GM23248 (cell line): ENCODE results near the gene SRGN. TPM values are rescaled to one million over a fixed set of nuclear protein-coding genes. Genes with fewer than 3 reads are reported as not detected.

Experiments used
- DNase-seq: peaks from one replicate; pipeline ENCODE4 v3.0.0-alpha.2; 2015
- H2AFZ ChIP-seq: fragments of 200-600 bp; sonication (generic); 2 replicates; pipeline ENCODE4 v1.6.1; 2016; ENCODE audit warnings: antibody characterized with exemption
- H3F3A ChIP-seq: fragments of 200-600 bp; sonication (generic); 2 replicates; pipeline ENCODE4 v1.6.1; 2016; ENCODE audit warnings: mild to moderate bottlenecking, antibody characterized with exemption, mixed run types; ENCODE audit not compliant: insufficient read depth
- H3K27ac ChIP-seq: fragments of 200-600 bp; sonication (generic); 2 replicates; pipeline ENCODE4 v1.5.1; 2016; ENCODE audit warnings: mild to moderate bottlenecking
- H3K27me3 ChIP-seq: fragments of 200-600 bp; sonication (generic); replicated peaks from 2 replicates; pipeline ENCODE4 v1.6.1; 2016; ENCODE audit warnings: mild to moderate bottlenecking; ENCODE audit not compliant: insufficient read depth
- H3K36me3 ChIP-seq: fragments of 200-600 bp; sonication (generic); 2 replicates; pipeline ENCODE4 v1.6.1; 2016; ENCODE audit warnings: low read depth, mild to moderate bottlenecking
- H3K4me1 ChIP-seq: fragments of 200-600 bp; sonication (generic); 2 replicates; pipeline ENCODE4 v1.6.1; 2016; ENCODE audit warnings: mild to moderate bottlenecking; ENCODE audit not compliant: insufficient read depth
- H3K4me2 ChIP-seq: fragments of 200-600 bp; sonication (generic); one replicate; pipeline ENCODE4 v1.6.1; 2016; ENCODE audit warnings: mild to moderate bottlenecking; ENCODE audit not compliant: unreplicated experiment
- H3K4me3 ChIP-seq: fragments of 200-600 bp; sonication (generic); 2 replicates; pipeline ENCODE4 v1.5.1; 2016; ENCODE audit warnings: mild to moderate bottlenecking
- H3K79me2 ChIP-seq: fragments of 200-600 bp; sonication (generic); 2 replicates; pipeline ENCODE4 v1.6.1; 2016; ENCODE audit warnings: mild to moderate bottlenecking; ENCODE audit not compliant: insufficient read depth
- H3K9ac ChIP-seq: fragments of 200-600 bp; sonication (generic); 2 replicates; pipeline ENCODE4 v1.6.1; 2016; ENCODE audit warnings: mild to moderate bottlenecking
- H3K9me2 ChIP-seq: fragments of 200-600 bp; sonication (generic); 2 replicates; pipeline ENCODE4 v1.6.1; 2016; ENCODE audit warnings: mixed run types, mild to moderate bottlenecking, moderate library complexity; ENCODE audit not compliant: insufficient read depth
- H3K9me3 ChIP-seq: fragments of 200-600 bp; sonication (generic); one replicate; pipeline ENCODE4 v1.6.1; 2017; ENCODE audit warnings: low read depth
- H4K20me1 ChIP-seq: fragments of 200-600 bp; sonication (generic); 2 replicates; pipeline ENCODE4 v1.6.0; 2016; ENCODE audit not compliant: insufficient read depth
- EZH2 ChIP-seq: fragments of 200-600 bp; sonication (generic); IDR thresholded peaks from 2 replicates; pipeline ENCODE4 v1.6.1; 2018; ENCODE audit warnings: antibody characterized with exemption, mild to moderate bottlenecking; ENCODE audit not compliant: insufficient read depth, poor library complexity, severe bottlenecking
- EZH2phosphoT487 ChIP-seq: fragments of 200-600 bp; sonication (generic); IDR thresholded peaks from 2 replicates; pipeline ENCODE4 v1.6.1; 2018; ENCODE audit warnings: antibody characterized with exemption, moderate library complexity, mild to moderate bottlenecking, low read depth; ENCODE audit not compliant: insufficient read depth
- WGBS, 2 experiments: methylation state at CpG; one replicate each; pipeline ENCODE4 v1.1.6; 2015 to 2017; ENCODE audit warnings: low lambda C conversion rate in 2 of 2, low coverage in 1 of 2; ENCODE audit errors: missing lambda C conversion rate in 2 of 2; 5-methylcytosine and 5-hydroxymethylcytosine counted together
- in situ Hi-C: fragments of 300-500 bp; cut with MboI; formaldehyde crosslinking; loops from 2 replicates; pipeline ENCODE4 v1.15.0; 2020
- polyA plus RNA-seq: library from polyadenylated mRNA; unstranded; fragments of >200 nt; fragmentation: Nextera tagmentation; extraction: Ambion mirVana; gene quantifications from 2 replicates; pipeline ENCODE4 v1.2.1, GENCODE V29; 2016
- total RNA-seq: library from RNA; depleted of rRNA; stranded (reverse); fragments of >200 nt; shearing (Covaris generic); gene quantifications from 2 replicates; pipeline ENCODE4 v1.2.3, GENCODE V29; 2014

The SRGN gene
- total and polyA plus RNA-seq, 2 experiments from 2014 or later: 89.9 to 136 TPM

DNA sequence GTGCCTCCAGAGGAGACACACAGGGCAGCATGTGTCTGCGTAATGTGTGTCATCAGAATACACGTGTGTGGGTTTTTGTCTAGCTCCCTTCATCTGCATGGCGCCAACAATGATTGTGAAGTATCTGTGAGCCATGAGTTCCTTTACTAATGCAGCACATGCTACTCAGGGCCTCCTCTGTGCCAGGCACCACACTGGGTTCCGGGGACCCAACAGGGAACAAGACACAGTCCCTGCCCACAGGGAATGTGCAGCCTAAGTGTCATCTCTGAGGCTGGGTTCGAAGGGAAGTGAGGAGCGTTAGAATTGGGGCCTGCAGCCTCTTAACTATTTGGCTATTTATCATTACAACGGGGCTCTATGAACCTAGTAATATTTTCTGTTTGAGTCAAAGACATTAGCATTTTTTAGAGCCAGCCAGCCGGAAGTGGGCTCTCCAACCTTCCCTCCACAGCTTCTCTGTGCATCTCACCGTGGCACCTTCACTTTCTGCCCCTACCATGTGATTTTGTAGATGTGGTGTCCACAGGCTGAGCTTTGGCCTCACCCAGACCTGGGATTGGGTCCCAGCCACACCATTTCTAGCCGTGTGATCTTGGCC, 43.9 kb upstream of the SRGN start:
- Histone ChIP-seq H3K4me3 (no peak overlapping the region), H3K27me3 (no peaks in the 10 kb centered on the region), H3K27ac (no peak overlapping the region), H3K79me2 (no peaks in the 10 kb centered on the region), H4K20me1 (no peaks in the 10 kb centered on the region), H3K4me2 (no peak overlapping the region), H2AFZ (peak overlapping the region; percentile 46), H3K9me2 (no peaks in the 10 kb centered on the region), H3K36me3 (no peaks in the 10 kb centered on the region), H3F3A (no peaks in the 10 kb centered on the region), H3K9ac (no peak overlapping the region), H3K4me1 (peaks cover 7% of the 10 kb centered on the region), H3K9me3 (no peaks in the 10 kb centered on the region)
- no peak for TF ChIP-seq EZH2
- TF ChIP-seq EZH2phosphoT487: no peak
- in situ Hi-C loops: no loop called here
- 71% methylated on average over 10 of the region's 10 CpGs for WGBS, 2 experiments
- DNase-seq: no peak

DNA sequence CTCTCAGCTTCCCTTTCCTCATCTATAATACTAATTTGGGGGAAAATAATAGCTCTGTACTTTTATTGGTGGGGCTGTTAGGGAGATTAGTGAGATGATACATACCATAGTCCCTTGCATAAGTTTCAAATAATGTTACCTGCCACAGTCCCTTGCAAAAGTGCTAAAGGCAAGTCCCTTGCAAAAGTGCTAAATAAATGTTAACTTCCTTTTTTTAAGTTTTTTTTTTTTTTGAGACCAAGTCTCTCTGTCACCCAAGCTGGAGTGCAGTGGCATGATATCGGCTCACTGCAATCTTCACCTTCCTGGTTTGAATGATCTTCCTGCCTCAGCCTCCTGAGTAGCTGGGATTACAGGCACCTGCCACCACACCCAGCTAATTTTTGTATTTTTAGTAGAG, 43.4 kb upstream of the SRGN start:
- H2AFZ ChIP-seq: peak overlapping the region; percentile 46
- no peaks in the 10 kb centered on the region for H3K9me2 ChIP-seq

DNA sequence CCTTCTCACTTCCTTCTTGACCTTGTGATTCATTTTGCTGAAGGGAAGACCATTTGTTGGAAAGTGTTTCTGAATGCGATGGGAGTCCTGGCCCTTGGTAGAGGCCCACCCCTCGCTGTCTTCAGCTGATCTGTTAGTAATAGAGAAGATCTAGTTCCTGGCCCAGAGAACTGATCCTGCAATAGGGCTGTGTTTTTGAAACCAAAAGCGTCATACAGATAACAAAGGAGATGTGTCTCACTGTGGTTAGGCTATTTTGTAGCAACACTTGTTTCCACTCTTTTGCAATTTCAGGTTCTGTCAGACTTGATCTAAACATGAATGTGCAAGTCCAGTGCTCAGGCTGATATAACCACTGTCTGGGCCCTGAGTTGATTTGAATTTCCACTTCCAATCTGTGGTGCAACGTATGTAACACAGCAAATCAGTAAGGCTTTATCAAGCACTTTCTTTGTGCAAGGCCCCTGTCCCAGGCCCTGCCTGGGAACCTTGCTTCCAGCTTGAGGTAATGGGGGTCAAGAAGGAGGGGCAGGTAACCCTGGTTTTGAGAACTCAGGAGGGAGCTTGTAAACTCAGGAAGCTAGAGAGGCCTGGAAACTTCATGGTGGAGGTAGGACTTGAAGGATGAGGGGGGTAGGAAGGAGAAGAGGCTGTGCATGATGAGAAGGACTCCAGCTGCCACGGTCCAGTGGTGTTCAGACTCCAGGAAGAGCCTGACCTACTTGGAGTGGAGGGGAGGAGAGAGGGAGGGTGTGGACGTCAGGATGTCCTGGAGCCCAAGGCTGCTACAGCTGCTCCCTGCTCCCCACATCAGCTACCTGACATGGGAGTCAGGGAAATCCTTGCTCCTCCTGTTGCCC, 42.2 kb upstream of the SRGN start:
- TF ChIP-seq EZH2: no peak
- TF ChIP-seq EZH2phosphoT487: no peak
- H3K4me2 ChIP-seq: no peak overlapping the region
- in situ Hi-C loops: no loop called here
- H3K4me3 ChIP-seq: no peak overlapping the region
- H3K79me2 ChIP-seq: no peaks in the 10 kb centered on the region
- H4K20me1 ChIP-seq: no peaks in the 10 kb centered on the region
- 60 to 65% methylated on average over 6 of the region's 6 CpGs for WGBS, 2 experiments
- no peak overlapping the region for H3K9ac ChIP-seq
- H3K9me3 ChIP-seq: no peaks in the 10 kb centered on the region
- H3K4me1 ChIP-seq: peaks cover 7% of the 10 kb centered on the region
- no peaks in the 10 kb centered on the region for H3K36me3 ChIP-seq
- no peaks in the 10 kb centered on the region for H3F3A ChIP-seq
- H3K9me2 ChIP-seq: no peaks in the 10 kb centered on the region
- peak overlapping the region; percentile 34 for H2AFZ ChIP-seq
- H3K27me3 ChIP-seq: no peaks in the 10 kb centered on the region
- DNase-seq: peak; percentile 57
- peak overlapping the region; percentile 14; the same call in 1 of the 2 replicates for H3K27ac ChIP-seq

More for the DNA sequence above, 43.4 kb upstream of the SRGN start:
- Histone ChIP-seq H3F3A (no peaks in the 10 kb centered on the region), H3K27ac (no peak overlapping the region), H3K4me3 (no peak overlapping the region), H3K79me2 (no peaks in the 10 kb centered on the region), H3K9ac (no peak overlapping the region), H3K36me3 (no peaks in the 10 kb centered on the region), H3K9me3 (no peaks in the 10 kb centered on the region), H3K27me3 (no peaks in the 10 kb centered on the region), H4K20me1 (no peaks in the 10 kb centered on the region), H3K4me1 (peaks cover 7% of the 10 kb centered on the region), H3K4me2 (no peak overlapping the region)
- TF ChIP-seq EZH2 (no peak), EZH2phosphoT487 (no peak)
- in situ Hi-C loops: no loop called here
- WGBS, 2 experiments: 100% methylated on average over 1 of the region's 1 CpG
- DNase-seq: no peak

GRCh38 chr10:69047111-69047832, 40.6 kb upstream of the SRGN start:
- Histone ChIP-seq H3K36me3 (no peaks in the 10 kb centered on the region), H3K27ac (no peak overlapping the region), H3K27me3 (no peaks in the 10 kb centered on the region), H3K9ac (no peak overlapping the region), H3K9me2 (no peaks in the 10 kb centered on the region), H3K79me2 (no peaks in the 10 kb centered on the region), H4K20me1 (no peaks in the 10 kb centered on the region), H3K4me1 (peaks cover 7% of the 10 kb centered on the region), H3F3A (no peaks in the 10 kb centered on the region), H3K4me2 (no peak overlapping the region), H3K4me3 (no peak overlapping the region), H2AFZ (no peak overlapping the region), H3K9me3 (no peaks in the 10 kb centered on the region)
- in situ Hi-C loops: no loop called here
- no peak for DNase-seq
- 72 to 79% methylated on average over 4 of the region's 4 CpGs for WGBS, 2 experiments
- TF ChIP-seq EZH2 (no peak), EZH2phosphoT487 (no peak)
